Parathyroid adenoma (tissue), 2 donors: ENCODE results near the gene DGKG.

Experiments used
- H2AFZ ChIP-seq: fragments of 300-600 bp; sonication (generic); one replicate; pipeline ENCODE4 v1.7.0; 2017; ENCODE audit warnings: antibody characterized with exemption, mild to moderate bottlenecking
- H3K27ac ChIP-seq: fragments of 300-600 bp; sonication (generic); one replicate; pipeline ENCODE4 v1.7.0; 2017
- H3K27me3 ChIP-seq: fragments of 300-600 bp; sonication (generic); one replicate; pipeline ENCODE4 v1.7.0; 2017; ENCODE audit warnings: low read length; ENCODE audit not compliant: control insufficient read depth, insufficient read depth
- H3K36me3 ChIP-seq: fragments of 300-600 bp; sonication (generic); one replicate; pipeline ENCODE4 v1.7.0; 2017; ENCODE audit warnings: low read length; ENCODE audit not compliant: control insufficient read depth, insufficient read depth
- H3K4me1 ChIP-seq: fragments of 300-600 bp; sonication (generic); one replicate; pipeline ENCODE4 v1.7.0; 2017; ENCODE audit warnings: control low read depth
- H3K4me2 ChIP-seq: fragments of 300-600 bp; sonication (generic); one replicate; pipeline ENCODE4 v1.7.0; 2017; ENCODE audit warnings: low read length
- H3K4me3 ChIP-seq: fragments of 300-600 bp; sonication (generic); one replicate; pipeline ENCODE4 v1.7.0; 2017; ENCODE audit warnings: low read depth, low read length
- H3K79me2 ChIP-seq: fragments of 300-600 bp; sonication (generic); one replicate; pipeline ENCODE4 v1.7.0; 2017; ENCODE audit warnings: control low read depth
- H3K9ac ChIP-seq: fragments of 300-600 bp; sonication (generic); one replicate; pipeline ENCODE4 v1.7.0; 2017; ENCODE audit warnings: mild to moderate bottlenecking
- H3K9me3 ChIP-seq: fragments of 300-600 bp; sonication (generic); one replicate; pipeline ENCODE4 v1.7.0; 2017; ENCODE audit warnings: low read length; ENCODE audit not compliant: control insufficient read depth
- TF ChIP-seq, protein P1 (sequence below): fragments of 300-600 bp; sonication (generic); IDR thresholded peaks from one replicate; pipeline ENCODE4 v1.7.0; 2017; ENCODE audit warnings: antibody characterized with exemption, mild to moderate bottlenecking
- donor health status: primary hyperparathyroidism.

DGKG gene

DNA sequence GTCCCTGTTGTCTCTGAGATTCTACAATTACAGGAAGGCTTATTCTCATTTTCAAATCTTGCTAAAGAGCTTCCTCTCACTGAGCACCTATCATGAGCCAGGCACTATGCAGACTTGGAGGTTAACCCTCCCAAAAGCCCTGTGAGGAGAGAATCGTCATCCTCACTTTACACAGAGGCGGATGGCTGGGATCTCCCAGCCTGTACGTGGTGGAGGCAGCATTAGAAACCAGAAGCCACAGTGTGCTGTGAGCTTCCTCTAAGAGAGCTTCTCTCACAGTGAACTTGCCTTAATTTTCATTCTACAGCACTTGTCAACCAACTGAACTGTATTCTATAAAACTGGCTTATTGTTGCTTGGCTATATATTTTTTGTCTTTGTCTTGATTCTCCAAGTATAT lies 6.1 kb upstream of the DGKG start:
- H3K4me1 ChIP-seq, result no peaks in the 10 kb centered on the region
- TF ChIP-seq, protein P1, sequence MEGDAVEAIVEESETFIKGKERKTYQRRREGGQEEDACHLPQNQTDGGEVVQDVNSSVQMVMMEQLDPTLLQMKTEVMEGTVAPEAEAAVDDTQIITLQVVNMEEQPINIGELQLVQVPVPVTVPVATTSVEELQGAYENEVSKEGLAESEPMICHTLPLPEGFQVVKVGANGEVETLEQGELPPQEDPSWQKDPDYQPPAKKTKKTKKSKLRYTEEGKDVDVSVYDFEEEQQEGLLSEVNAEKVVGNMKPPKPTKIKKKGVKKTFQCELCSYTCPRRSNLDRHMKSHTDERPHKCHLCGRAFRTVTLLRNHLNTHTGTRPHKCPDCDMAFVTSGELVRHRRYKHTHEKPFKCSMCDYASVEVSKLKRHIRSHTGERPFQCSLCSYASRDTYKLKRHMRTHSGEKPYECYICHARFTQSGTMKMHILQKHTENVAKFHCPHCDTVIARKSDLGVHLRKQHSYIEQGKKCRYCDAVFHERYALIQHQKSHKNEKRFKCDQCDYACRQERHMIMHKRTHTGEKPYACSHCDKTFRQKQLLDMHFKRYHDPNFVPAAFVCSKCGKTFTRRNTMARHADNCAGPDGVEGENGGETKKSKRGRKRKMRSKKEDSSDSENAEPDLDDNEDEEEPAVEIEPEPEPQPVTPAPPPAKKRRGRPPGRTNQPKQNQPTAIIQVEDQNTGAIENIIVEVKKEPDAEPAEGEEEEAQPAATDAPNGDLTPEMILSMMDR, result no peak
- H3K9ac ChIP-seq, result no peak overlapping the region
- no peak overlapping the region for H2AFZ ChIP-seq
- H3K4me3 ChIP-seq, result no peak overlapping the region
- no peaks in the 10 kb centered on the region for H3K27me3 ChIP-seq
- no peaks in the 10 kb centered on the region for H3K36me3 ChIP-seq
- H3K27ac ChIP-seq, result no peak overlapping the region
- H3K9me3 ChIP-seq, result no peaks in the 10 kb centered on the region
- H3K79me2 ChIP-seq, result no peaks in the 10 kb centered on the region
- no peak overlapping the region for H3K4me2 ChIP-seq

DNA sequence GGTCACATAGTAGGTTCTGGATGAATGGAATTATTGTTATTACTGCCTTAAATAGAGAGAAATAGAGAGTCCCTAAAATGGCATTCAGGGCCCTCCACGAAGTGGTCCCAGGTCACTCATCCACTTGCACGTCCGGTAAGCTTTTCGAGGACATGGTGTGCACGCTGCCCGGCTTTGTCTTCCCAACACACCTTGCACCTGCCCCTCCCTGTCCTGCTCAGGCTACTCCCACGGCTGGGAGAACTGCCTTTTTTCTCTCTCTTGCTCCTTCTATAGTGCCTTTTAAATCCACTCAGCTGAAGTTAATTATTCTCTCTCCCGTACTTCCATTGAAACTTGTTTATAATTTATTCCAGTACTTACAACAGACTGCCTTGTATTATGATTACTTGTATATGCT lies 5.6 kb upstream of the DGKG start:
- Histone ChIP-seq H3K79me2 (no peaks in the 10 kb centered on the region), H2AFZ (no peak overlapping the region), H3K4me2 (no peak overlapping the region), H3K4me1 (no peaks in the 10 kb centered on the region), H3K4me3 (no peak overlapping the region), H3K9me3 (no peaks in the 10 kb centered on the region), H3K27ac (no peak overlapping the region), H3K27me3 (no peaks in the 10 kb centered on the region), H3K9ac (no peak overlapping the region), H3K36me3 (no peaks in the 10 kb centered on the region)
- TF ChIP-seq, protein P1, result no peak

DNA sequence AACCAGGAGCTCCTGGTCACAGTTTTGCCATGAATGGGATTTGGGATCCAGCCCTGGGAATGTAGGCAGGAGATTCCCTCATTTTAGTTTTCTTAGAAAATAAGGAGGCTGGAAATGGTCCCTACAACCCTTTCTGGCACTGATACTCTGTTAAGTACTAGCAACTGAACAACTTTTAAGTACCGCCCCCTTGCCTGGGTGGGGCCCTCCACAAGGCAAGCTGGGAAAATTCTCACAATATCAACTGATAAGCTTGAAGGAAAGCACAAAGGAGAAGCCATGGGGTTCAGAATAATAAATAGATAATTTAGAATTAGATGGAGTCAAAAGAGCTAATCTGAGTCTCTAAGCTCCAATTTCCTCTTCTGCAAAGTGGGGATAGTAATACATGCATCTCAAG lies 4.2 kb upstream of the DGKG start:
- no peaks in the 10 kb centered on the region for H3K9me3 ChIP-seq
- H3K79me2 ChIP-seq, result no peaks in the 10 kb centered on the region
- H3K27ac ChIP-seq, result no peak overlapping the region
- no peak overlapping the region for H3K4me2 ChIP-seq
- TF ChIP-seq, protein P1, result no peak
- no peak overlapping the region for H2AFZ ChIP-seq
- H3K27me3 ChIP-seq, result no peaks in the 10 kb centered on the region
- H3K4me3 ChIP-seq, result no peak overlapping the region
- H3K9ac ChIP-seq, result no peak overlapping the region
- H3K4me1 ChIP-seq, result peaks cover 6% of the 10 kb centered on the region
- no peaks in the 10 kb centered on the region for H3K36me3 ChIP-seq

- Histone ChIP-seq H3K79me2 (no peaks in the 10 kb centered on the region), H3K9me3 (no peaks in the 10 kb centered on the region), H3K4me2 (no peak overlapping the region), H3K36me3 (no peaks in the 10 kb centered on the region), H3K9ac (no peak overlapping the region), H2AFZ (no peak overlapping the region), H3K4me3 (no peak overlapping the region), H3K4me1 (peaks cover 10% of the 10 kb centered on the region), H3K27ac (no peak overlapping the region), H3K27me3 (no peaks in the 10 kb centered on the region)
- TF ChIP-seq, protein P1, result no peak
These were observed 3.4 kb upstream of the DGKG start for GRCh38 chr3:186365202-186365974.

- H3K4me2 ChIP-seq, result no peak overlapping the region
These were observed 954 bp upstream of the DGKG start for GRCh38 chr3:186362988-186363387.

More at GRCh38 chr3:186362988-186363387, 954 bp upstream of the DGKG start:
- H3K27ac ChIP-seq, result no peak overlapping the region
- TF ChIP-seq, protein P1, result no peak
- no peaks in the 10 kb centered on the region for H3K36me3 ChIP-seq
- H3K27me3 ChIP-seq, result no peaks in the 10 kb centered on the region
- no peak overlapping the region for H3K9ac ChIP-seq
- H2AFZ ChIP-seq, result no peak overlapping the region
- H3K4me3 ChIP-seq, result no peak overlapping the region
- H3K9me3 ChIP-seq, result no peaks in the 10 kb centered on the region
- peaks cover 10% of the 10 kb centered on the region for H3K4me1 ChIP-seq
- H3K79me2 ChIP-seq, result no peaks in the 10 kb centered on the region
